A673 (cell line): ENCODE measurements around the gene SUV39H1.

ENCODE experiments used
- EZH2 ChIP-seq: fragments of 200-600 bp; sonication (generic); IDR thresholded peaks from 2 replicates; pipeline ENCODE4 v1.6.1; 2017; ENCODE audit warnings: borderline replicate concordance, low read depth, mild to moderate bottlenecking, mixed read lengths, antibody characterized with exemption, low read length; ENCODE audit not compliant: poor library complexity, severe bottlenecking
- TF ChIP-seq, protein P1 (sequence below): fragments of 300-800, 200-600 bp; sonication (generic); conservative IDR thresholded peaks from 2 replicates; pipeline ENCODE4 v1.5.1; 2017; ENCODE audit warnings: low read depth, mild to moderate bottlenecking, antibody characterized with exemption, low read length, moderate library complexity, mixed read lengths

DNA sequence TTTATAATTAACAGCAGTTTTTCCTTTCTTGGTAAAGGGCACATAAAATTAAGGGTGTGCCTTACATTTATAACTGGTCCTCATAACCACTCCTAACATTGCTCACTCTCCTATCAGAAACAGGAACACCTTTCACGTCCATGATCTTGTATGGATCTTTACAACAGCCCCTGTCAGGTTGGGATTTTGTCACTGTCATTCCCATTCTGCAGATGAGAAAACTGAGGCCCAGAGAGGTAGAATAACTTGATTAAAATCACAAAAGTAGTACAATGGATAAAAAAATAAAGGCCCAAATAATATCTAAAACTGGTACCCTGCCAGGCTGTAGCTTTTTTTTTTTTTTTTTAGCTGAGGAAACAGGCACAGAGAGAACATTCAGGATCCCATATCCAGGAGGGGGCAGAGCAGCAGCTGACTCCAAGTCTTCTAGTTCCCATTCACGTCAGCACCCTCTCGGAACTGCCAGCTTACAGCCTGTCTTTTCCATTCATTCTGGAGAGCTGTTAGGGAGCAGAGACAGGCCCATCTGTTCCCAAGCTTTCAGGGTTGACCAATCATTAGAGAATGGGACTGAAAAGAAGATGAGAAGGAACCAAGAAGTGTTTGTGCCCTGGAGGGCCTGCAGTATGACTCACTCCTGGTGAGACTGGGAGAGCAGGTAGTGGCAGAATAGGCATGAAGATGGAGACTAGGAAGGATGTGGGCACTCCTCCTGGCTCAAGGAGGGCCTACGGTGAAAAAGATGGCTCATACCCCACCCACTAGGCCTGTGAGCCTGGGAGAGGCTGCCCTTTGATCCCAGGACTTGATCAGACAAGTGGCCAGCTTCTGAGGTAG is 7.3 kb downstream of the SUV39H1 start:
- TF ChIP-seq, protein P1, sequence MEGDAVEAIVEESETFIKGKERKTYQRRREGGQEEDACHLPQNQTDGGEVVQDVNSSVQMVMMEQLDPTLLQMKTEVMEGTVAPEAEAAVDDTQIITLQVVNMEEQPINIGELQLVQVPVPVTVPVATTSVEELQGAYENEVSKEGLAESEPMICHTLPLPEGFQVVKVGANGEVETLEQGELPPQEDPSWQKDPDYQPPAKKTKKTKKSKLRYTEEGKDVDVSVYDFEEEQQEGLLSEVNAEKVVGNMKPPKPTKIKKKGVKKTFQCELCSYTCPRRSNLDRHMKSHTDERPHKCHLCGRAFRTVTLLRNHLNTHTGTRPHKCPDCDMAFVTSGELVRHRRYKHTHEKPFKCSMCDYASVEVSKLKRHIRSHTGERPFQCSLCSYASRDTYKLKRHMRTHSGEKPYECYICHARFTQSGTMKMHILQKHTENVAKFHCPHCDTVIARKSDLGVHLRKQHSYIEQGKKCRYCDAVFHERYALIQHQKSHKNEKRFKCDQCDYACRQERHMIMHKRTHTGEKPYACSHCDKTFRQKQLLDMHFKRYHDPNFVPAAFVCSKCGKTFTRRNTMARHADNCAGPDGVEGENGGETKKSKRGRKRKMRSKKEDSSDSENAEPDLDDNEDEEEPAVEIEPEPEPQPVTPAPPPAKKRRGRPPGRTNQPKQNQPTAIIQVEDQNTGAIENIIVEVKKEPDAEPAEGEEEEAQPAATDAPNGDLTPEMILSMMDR = no peak
- no peak for TF ChIP-seq EZH2
